H9 (cell line): Measurements from ENCODE around the gene NTSR1. TPM values are rescaled to one million over a fixed set of nuclear protein-coding genes. Genes with fewer than 3 reads are reported as not detected.

ENCODE experiments used
- DNase-seq: peaks from one replicate; pipeline ENCODE4 v3.0.0-alpha.2; 2017
- H2AFZ ChIP-seq: one replicate; pipeline ENCODE4 v1.6.1; 2013; ENCODE audit warnings: mild to moderate bottlenecking, low read length, control low read depth, moderate library complexity
- H2AK5ac ChIP-seq: 2 replicates; pipeline ENCODE4 v1.6.1; 2013; ENCODE audit warnings: low read length, control low read depth, mixed read lengths; ENCODE audit not compliant: insufficient read length
- H2BK120ac ChIP-seq: one replicate; pipeline ENCODE4 v1.6.1; 2013; ENCODE audit warnings: low read depth, mild to moderate bottlenecking, low read length, control low read depth, inconsistent platforms; ENCODE audit not compliant: poor library complexity, severe bottlenecking
- H2BK12ac ChIP-seq: 2 replicates; pipeline ENCODE4 v1.6.1; 2013; ENCODE audit warnings: low read length, control low read depth, mixed read lengths, low read depth; ENCODE audit not compliant: insufficient read length
- H2BK15ac ChIP-seq: 2 replicates; pipeline ENCODE4 v1.6.1; 2013; ENCODE audit warnings: low read depth, low read length, control low read depth
- H2BK20ac ChIP-seq: one replicate; pipeline ENCODE4 v1.6.1; 2013; ENCODE audit warnings: low read depth, mild to moderate bottlenecking, low read length, control low read depth, inconsistent platforms; ENCODE audit not compliant: poor library complexity, severe bottlenecking
- H2BK5ac ChIP-seq: 2 replicates; pipeline ENCODE4 v1.6.1; 2013; ENCODE audit warnings: low read length, control low read depth, mixed read lengths; ENCODE audit not compliant: insufficient read length
- H3K14ac ChIP-seq: 2 replicates; pipeline ENCODE4 v1.6.1; 2013; ENCODE audit warnings: low read length, control low read depth; ENCODE audit not compliant: insufficient read depth
- H3K18ac ChIP-seq: 2 replicates; pipeline ENCODE4 v1.6.1; 2013; ENCODE audit warnings: low read depth, mild to moderate bottlenecking, mixed read lengths, low read length, control low read depth; ENCODE audit not compliant: insufficient read length
- H3K23ac ChIP-seq: 2 replicates; pipeline ENCODE4 v1.6.1; 2013; ENCODE audit warnings: low read length, control low read depth, mixed read lengths, low read depth; ENCODE audit not compliant: insufficient read length
- H3K23me2 ChIP-seq: 2 replicates; pipeline ENCODE4 v1.6.1; 2013; ENCODE audit warnings: low read depth, mild to moderate bottlenecking, mixed read lengths, low read length, control low read depth; ENCODE audit not compliant: insufficient read length, poor library complexity, severe bottlenecking
- H3K27ac ChIP-seq: 2 replicates; pipeline ENCODE4 v1.5.1; 2013; ENCODE audit warnings: low read length, control low read depth, mixed read lengths, low read depth; ENCODE audit not compliant: insufficient read length
- H3K27me3 ChIP-seq: 2 replicates; pipeline ENCODE4 v1.6.1; 2013; ENCODE audit warnings: low read length, control low read depth, inconsistent platforms; ENCODE audit not compliant: insufficient read depth
- H3K4ac ChIP-seq: 2 replicates; pipeline ENCODE4 v1.6.1; 2013; ENCODE audit warnings: low read depth, mild to moderate bottlenecking, control low read depth, inconsistent platforms, low read length, moderate library complexity
- H3K4me1 ChIP-seq: 2 replicates; pipeline ENCODE4 v1.6.1; 2013; ENCODE audit warnings: low read length, control low read depth, inconsistent platforms; ENCODE audit not compliant: insufficient read depth
- H3K4me2 ChIP-seq: 2 replicates; pipeline ENCODE4 v1.6.1; 2013; ENCODE audit warnings: low read length, control low read depth, mixed read lengths; ENCODE audit not compliant: insufficient read length, insufficient read depth
- H3K56ac ChIP-seq: 2 replicates; pipeline ENCODE4 v1.6.1; 2013; ENCODE audit warnings: low read depth, mild to moderate bottlenecking, mixed read lengths, low read length, control low read depth; ENCODE audit not compliant: insufficient read length
- H3K79me1 ChIP-seq: 2 replicates; pipeline ENCODE4 v1.6.1; 2013; ENCODE audit warnings: low read depth, mild to moderate bottlenecking, moderate library complexity, low read length, control low read depth, inconsistent platforms; ENCODE audit not compliant: insufficient read depth, poor library complexity, severe bottlenecking
- H3K79me2 ChIP-seq: 2 replicates; pipeline ENCODE4 v1.6.1; 2013; ENCODE audit warnings: low read length, control low read depth, inconsistent platforms; ENCODE audit not compliant: insufficient read depth
- H3K9ac ChIP-seq: 2 replicates; pipeline ENCODE4 v1.6.1; 2013; ENCODE audit warnings: low read length, control low read depth, mixed read lengths; ENCODE audit not compliant: insufficient read length; ENCODE audit errors: extremely low read depth
- H3K9me3 ChIP-seq: one replicate; pipeline ENCODE4 v1.6.1; 2013; ENCODE audit warnings: low read depth, low read length, inconsistent platforms; ENCODE audit not compliant: control insufficient read depth
- H3T11ph ChIP-seq: one replicate; pipeline ENCODE4 v1.6.1; 2013; ENCODE audit warnings: mild to moderate bottlenecking, low read length, control low read depth, inconsistent platforms
- H4K20me1 ChIP-seq: one replicate; pipeline ENCODE4 v1.6.1; 2013; ENCODE audit not compliant: control insufficient read depth, insufficient read length, insufficient read depth
- H4K5ac ChIP-seq: 2 replicates; pipeline ENCODE4 v1.6.1; 2013; ENCODE audit warnings: low read depth, mild to moderate bottlenecking, mixed read lengths, low read length, control low read depth; ENCODE audit not compliant: insufficient read length
- H4K8ac ChIP-seq: replicated peaks from 2 replicates; pipeline ENCODE4 v1.6.1; 2013; ENCODE audit warnings: low read length, control low read depth, mixed read lengths, low read depth; ENCODE audit not compliant: insufficient read length
- H4K91ac ChIP-seq: 2 replicates; pipeline ENCODE4 v1.6.1; 2013; ENCODE audit warnings: low read depth, mild to moderate bottlenecking, moderate library complexity, mixed read lengths, low read length, control low read depth; ENCODE audit not compliant: insufficient read length
- H3K27ac Mint-ChIP-seq, 3 experiments: 2 replicates in 2 of 3; 3 replicates in 1 of 3; pipeline ENCODE4 v1.8.0; 2020 to 2021; ENCODE audit warnings: mixed read lengths in 3 of 3, mild to moderate bottlenecking in 1 of 3, moderate library complexity in 1 of 3
- H3K27me3 Mint-ChIP-seq: 2 replicates; pipeline ENCODE4 v1.8.0; 2021; ENCODE audit warnings: low read depth, mild to moderate bottlenecking, moderate library complexity, mixed read lengths
- H3K36me3 Mint-ChIP-seq, 3 experiments: 2 replicates in 2 of 3; 3 replicates in 1 of 3; pipeline ENCODE4 v1.8.0; 2020 to 2021; ENCODE audit warnings: low read depth in 3 of 3, mixed read lengths in 3 of 3; ENCODE audit not compliant: insufficient read depth in 1 of 3
- H3K4me1 Mint-ChIP-seq, 2 experiments: 2 replicates each; pipeline ENCODE4 v1.8.0; 2020; ENCODE audit warnings: mixed read lengths in 2 of 2
- H3K4me3 Mint-ChIP-seq, 2 experiments: 2 replicates in 1 of 2; 3 replicates in 1 of 2; pipeline ENCODE4 v1.8.0; 2020 to 2021; ENCODE audit warnings: mild to moderate bottlenecking in 2 of 2, mixed read lengths in 2 of 2, moderate library complexity in 1 of 2
- H3K9me3 Mint-ChIP-seq, 2 experiments: 2 replicates in 1 of 2; 3 replicates in 1 of 2; pipeline ENCODE4 v1.8.0; 2020; ENCODE audit warnings: mild to moderate bottlenecking in 2 of 2, mixed read lengths in 2 of 2, moderate library complexity in 1 of 2
- CTCF ChIP-seq: fragments of 200-600 bp; sonication (generic); conservative IDR thresholded peaks from 3 replicates; pipeline ENCODE4 v1.8.0; 2021; ENCODE audit warnings: antibody characterized with exemption, mild to moderate bottlenecking
- WGBS: extraction: QIAGEN DNeasy Blood & Tissue Kit; methylation state at CpG from one replicate; pipeline ENCODE4 v1.1.7; 2013; ENCODE audit warnings: missing lambda C conversion rate, low lambda C conversion rate, mixed read lengths; ENCODE audit not compliant: insufficient read length; ENCODE audit errors: extremely low coverage; 5-methylcytosine and 5-hydroxymethylcytosine counted together
- total RNA-seq: library from RNA; stranded (reverse); gene quantifications from 2 replicates; pipeline ENCODE4 v1.2.1, GENCODE V29; 2021

NTSR1 gene
- total RNA-seq, 1 experiment from 2014 or later: 0.11 TPM

GRCh38 chr20:62735331-62735821 is 26.7 kb downstream of the NTSR1 start:
- no peak overlapping the region for H3K23ac ChIP-seq
- H2BK5ac ChIP-seq: no peak overlapping the region
- H3K36me3 Mint-ChIP-seq: no peaks in the 10 kb centered on the region
- H3K23me2 ChIP-seq: no peaks in the 10 kb centered on the region
- no peaks in the 10 kb centered on the region for H3K79me2 ChIP-seq
- no peaks in the 10 kb centered on the region for H3K27me3 ChIP-seq
- H2BK120ac ChIP-seq: no peak overlapping the region
- H4K20me1 ChIP-seq: no peaks in the 10 kb centered on the region
- no peak overlapping the region for H2BK20ac ChIP-seq
- H3K4me1 Mint-ChIP-seq: peaks cover 6 to 24% of the 10 kb centered on the region in 2 experiments
- no peak for DNase-seq
- no peak overlapping the region for H4K8ac ChIP-seq
- TF ChIP-seq CTCF: no peak
- H3K79me1 ChIP-seq: no peaks in the 10 kb centered on the region
- H3K9ac ChIP-seq: no peak overlapping the region
- H2AFZ ChIP-seq: no peak overlapping the region
- H2BK12ac ChIP-seq: no peak overlapping the region
- H3K27ac Mint-ChIP-seq: no peak overlapping the region
- H3K4me2 ChIP-seq: no peak overlapping the region
- no peaks in the 10 kb centered on the region for H3K9me3 ChIP-seq
- peaks cover 18% of the 10 kb centered on the region for H3K27me3 Mint-ChIP-seq
- H3T11ph ChIP-seq: no peak overlapping the region
- H3K4me1 ChIP-seq: no peaks in the 10 kb centered on the region; the same call in 1 of the 2 replicates
- no peak overlapping the region for H3K4me3 Mint-ChIP-seq
- no peak overlapping the region for H3K27ac ChIP-seq
- no peak overlapping the region for H4K91ac ChIP-seq
- no peak overlapping the region; the same call in 1 of the 2 replicates for H3K14ac ChIP-seq
- H2BK15ac ChIP-seq: no peak overlapping the region
- no CpG with 5 or more reads among the region's 19 CpGs for WGBS
- no peak overlapping the region for H4K5ac ChIP-seq
- no peaks in the 10 kb centered on the region for H3K9me3 Mint-ChIP-seq
- H3K4ac ChIP-seq: no peak overlapping the region
- no peak overlapping the region for H3K56ac ChIP-seq
- H2AK5ac ChIP-seq: no peak overlapping the region
- no peak overlapping the region for H3K18ac ChIP-seq
